Stimulated activated CD8-positive, alpha-beta memory T cell treated with anti-CD3 and anti-CD28 coated beads, Interleukin-15, amount 100 ng/mL, for 24 hours (primary cell): ENCODE data around the gene APEH.

ENCODE experiments used
- DNase-seq: peaks from one replicate; pipeline ENCODE4 v3.0.0-alpha.2; 2020; ENCODE audit warnings: low read depth

Gene APEH

DNA sequence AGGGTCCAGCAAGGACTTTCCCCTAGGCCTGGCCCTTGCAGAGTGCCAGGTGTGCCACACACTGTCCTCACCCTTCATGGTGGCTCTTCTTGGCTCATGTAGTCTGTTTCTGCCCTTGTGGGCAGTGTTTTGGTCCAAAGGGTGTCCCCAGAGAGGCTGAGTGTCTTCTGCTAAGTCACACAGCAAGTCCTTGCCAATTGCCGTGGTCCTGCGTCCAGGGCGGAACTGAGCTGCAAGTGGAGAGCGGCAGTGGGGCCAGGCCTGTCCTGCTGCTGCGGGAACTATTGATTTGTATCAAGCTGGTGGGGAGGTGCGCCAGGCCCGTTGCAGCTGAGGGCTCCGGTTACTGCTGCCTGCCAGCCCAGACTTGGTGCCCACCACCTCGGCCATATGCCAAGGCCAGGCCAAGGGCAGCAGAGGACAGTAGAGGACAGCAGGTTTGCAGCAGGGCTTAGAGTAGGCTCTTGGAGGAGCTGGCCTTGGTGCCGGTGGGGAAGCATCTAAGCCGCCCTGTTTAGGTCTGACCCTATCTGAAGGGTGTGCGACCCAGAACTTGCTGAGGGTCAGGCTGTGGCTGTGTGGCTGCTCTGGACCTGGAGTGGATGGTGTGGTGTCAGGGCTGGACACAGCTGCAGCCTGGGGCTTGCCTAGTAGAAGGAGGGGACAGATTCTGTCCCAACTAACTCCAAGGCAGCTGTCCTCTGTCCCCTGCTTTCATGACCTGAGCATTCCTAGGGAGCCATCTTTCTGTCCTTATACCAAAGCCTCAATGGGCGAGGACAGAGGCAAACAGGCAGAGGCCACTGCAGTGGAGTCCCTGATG is 40.8 kb downstream of the APEH start:
- no peak for DNase-seq

GRCh38 chr3:49715611-49716121 is 41.5 kb downstream of the APEH start:
- DNase-seq: no peak

GRCh38 chr3:49716169-49716568 is 42.0 kb downstream of the APEH start:
- DNase-seq: no peak

DNA sequence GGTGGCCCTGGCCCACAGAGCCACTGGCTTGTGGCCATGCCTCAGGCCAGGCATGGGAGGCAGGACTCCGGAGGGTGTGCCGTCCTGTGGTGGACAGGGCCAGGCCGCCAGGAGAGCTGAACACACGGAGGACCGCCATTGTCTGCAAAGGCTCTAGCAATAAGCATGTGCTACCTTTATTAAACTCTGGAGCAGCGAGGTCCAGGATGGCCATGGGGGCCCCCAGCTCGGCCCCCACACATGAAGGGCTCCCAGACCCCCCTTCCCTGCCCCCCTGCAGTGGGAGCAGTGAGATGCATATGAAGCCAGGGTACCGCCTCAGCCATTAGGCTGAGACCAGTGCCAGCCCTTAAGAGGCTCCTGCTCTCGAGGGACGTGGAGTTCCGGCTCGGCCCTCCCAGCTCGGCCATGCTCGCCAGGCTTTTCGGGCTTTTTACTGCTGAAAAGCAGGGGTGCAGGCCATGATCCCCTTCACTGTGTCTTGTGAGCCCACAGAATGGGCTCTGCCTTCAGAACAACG is 42.6 kb downstream of the APEH start:
- no peak for DNase-seq

DNA sequence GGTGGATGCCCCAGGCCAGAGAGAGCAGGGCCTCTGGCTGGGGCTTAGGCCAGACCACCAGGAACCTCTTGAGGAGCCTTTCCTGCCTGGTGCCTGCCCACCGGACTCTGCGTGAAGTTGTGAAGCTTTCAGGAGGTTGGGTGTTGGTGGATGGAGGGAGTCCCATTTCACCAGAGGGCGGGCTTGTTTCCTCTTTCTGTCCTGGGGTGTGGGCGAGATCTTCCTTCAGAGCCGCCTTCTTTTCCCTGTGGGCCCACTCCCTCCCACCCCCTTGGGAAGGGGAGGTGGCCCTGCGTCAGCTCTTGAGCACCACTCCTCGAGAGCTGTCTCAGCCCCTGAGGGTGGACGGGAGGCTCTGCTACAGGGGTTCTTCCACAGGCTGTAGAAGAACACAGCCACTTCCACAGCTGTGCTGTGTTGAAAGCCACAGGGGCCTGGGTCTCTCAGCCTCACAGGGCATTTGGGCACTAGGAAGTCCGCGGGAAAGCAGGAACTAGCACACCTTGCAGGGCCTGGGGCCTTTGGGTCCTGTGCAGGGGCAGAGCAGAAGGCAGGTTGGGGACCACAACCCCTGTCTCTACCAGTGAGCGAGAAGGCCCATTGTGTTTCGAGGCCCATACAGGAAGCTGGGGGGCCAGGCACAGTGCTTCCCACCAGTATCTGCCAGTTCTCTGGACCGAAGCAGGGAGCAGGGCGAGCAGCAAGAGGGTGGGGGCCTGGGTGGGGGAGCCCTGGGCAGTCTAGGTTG is 43.2 kb downstream of the APEH start:
- DNase-seq: no peak

GRCh38 chr3:49717959-49718857 is 44.1 kb downstream of the APEH start:
- DNase-seq: no peak

- DNase-seq: no peak
Measured at GRCh38 chr3:49718858-49719213, 44.7 kb downstream of the APEH start.

DNA sequence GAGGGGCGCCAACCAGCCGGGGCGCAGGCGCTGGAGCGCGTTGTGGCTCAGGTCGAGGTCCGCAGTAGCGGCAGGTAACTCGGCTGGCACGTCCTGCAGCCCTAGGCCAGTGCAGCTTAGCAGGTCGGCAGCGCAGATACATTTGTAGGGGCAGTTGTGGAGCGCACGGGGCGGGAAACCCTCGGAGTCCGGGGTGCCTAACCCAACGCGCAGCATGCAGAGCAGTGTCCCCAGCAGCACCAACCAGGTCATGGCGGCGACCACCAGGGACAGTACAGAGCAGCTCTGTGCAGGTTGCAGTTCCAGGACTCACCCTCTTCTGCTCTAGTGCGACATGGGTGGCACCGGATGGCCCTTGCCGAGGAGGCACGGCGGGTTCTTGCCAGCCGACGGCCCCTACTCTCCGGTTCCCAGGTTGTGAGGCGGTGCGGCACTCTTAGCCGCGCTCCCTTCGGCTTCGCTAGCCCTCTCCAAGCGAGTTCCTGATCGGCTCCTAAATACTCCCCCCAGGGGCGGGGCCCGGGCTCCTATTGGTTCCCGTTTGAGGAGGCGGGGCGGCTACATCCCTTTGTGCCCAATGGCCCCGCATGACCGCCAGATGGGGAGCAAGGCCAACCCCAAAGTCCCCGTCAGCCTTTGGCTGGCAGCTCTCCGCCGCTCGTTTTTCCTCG is 45.2 kb downstream of the APEH start, which contains the start of gene AMIGO3:
Gene AMIGO3, minus strand, starts transcription at position 471 of the 671 bp plus-strand sequence. Its CDS starts 219 bp downstream, at position 252.
- peak; percentile 73 for DNase-seq

- no peak for DNase-seq
Measured at GRCh38 chr3:49720855-49721595, 46.9 kb downstream of the APEH start.

GRCh38 chr3:49721596-49721895 is 47.4 kb downstream of the APEH start:
- DNase-seq: no peak

DNA sequence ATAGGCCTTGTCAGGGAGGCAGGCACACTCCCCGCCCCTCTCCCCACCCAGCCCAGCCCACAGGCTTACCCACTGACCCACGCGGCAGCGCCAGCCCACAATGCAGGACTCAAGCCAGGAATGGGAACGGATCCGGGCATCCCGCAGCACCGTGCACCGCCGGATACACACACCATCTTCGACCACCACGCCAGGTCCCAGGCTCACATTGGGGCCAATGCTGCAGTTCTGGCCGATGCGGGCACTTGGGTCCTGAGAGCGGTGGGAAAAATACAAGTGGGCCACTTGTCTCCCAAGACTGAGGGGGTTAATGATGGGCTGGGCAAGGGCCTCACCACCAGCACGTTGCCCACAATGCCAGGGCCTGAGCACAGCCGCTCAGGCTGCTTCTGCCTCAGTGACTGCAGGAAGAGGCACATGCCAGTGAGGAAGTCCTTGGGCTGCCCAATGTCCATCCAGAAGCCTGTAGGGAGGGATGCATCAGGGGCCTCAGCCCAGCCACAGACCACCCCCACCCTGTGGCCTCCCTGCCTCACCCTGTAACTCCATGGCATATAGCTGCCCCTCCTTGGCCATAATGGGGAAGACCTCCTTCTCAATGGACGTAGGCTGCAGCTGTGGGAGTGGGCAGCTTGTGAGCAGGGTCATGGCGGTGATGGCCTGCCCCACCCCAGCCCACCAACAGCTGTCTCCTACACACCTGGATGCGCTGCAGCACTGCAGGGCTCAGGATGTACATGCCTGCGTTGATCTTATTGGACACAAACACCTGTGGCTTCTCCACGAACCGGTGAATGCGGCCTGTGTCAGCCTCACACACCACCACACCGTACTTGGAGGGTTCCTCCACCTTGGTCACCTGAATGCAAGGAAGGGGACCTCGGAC is 48.0 kb downstream of the APEH start:
- DNase-seq: no peak

- no peak for DNase-seq
Measured at GRCh38 chr3:49722896-49723295, 48.7 kb downstream of the APEH start.

GRCh38 chr3:49723296-49723627 is 49.1 kb downstream of the APEH start:
- DNase-seq: peak; percentile 32

- peak; percentile 88 for DNase-seq
Measured at GRCh38 chr3:49723628-49724551, 49.7 kb downstream of the APEH start, which contains the start of gene GMPPB. Gene GMPPB (minus strand): TSS chr3:49723951. CDS start chr3:49723726, 225 bp downstream.

DNA sequence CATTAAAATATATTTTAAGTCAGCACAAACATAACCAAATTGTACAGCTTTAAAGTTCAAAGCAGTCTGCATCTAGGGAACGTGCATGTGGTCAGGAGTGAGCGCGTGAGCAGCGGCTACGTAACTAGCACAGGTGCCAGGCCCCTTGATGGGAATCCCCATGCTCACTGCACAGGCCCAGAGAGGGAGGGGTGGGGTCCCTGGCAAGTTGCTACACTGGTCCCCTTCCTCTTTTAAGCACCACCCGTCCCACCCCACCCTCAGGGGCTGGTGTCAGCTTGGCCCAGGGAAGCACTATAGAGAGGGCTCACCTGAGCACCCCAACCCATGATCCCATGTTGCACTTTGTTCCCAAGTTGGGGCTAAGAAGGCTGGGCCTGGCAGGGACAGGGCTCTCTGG is 50.4 kb downstream of the APEH start:
- no peak for DNase-seq

GRCh38 chr3:49725906-49726681 is 51.9 kb downstream of the APEH start:
- no peak for DNase-seq

- DNase-seq: no peak
Measured at GRCh38 chr3:49727154-49727923, 53.2 kb downstream of the APEH start.
